HCT116 (cell line): ENCODE data around the gene SGSH. TPM values are rescaled to one million over a fixed set of nuclear protein-coding genes. Genes with fewer than 3 reads are reported as not detected.

Experiments
- ATAC-seq: fragments of 200-7000 bp; cut with Tn5 transposase; 2 replicates; pipeline ENCODE4 v1.9.1; 2020; ENCODE audit warnings: mild to moderate bottlenecking, moderate library complexity
- BruUV-seq: library from RNA; stranded (reverse); fragments of 400-500 nt; replicated peaks from 2 replicates; lab custom pipeline; 2021; lab: Mats Ljungman, UMichigan
- CTCF ChIA-PET: fragments of 300-600 bp; sonication (Branson Sonifier 250); formaldehyde crosslinking; loops from one replicate; lab custom pipeline; 2021; ENCODE audit warnings: antibody characterized with exemption; lab: Charles Lee
- POLR2A ChIA-PET: fragments of 300-600, 350-600 bp; sonication (Branson Sonifier 250); formaldehyde crosslinking; loops from one replicate; lab custom pipeline; 2021; ENCODE audit warnings: antibody characterized with exemption; lab: Charles Lee
- RAD21 ChIA-PET, 2 experiments: fragments of 300-600 bp; sonication (Branson Sonifier 250); formaldehyde crosslinking; loops; one replicate each; lab custom pipeline; 2023; ENCODE audit warnings: low total read pairs in 2 of 2; ENCODE audit not compliant: uncharacterized antibody in 2 of 2, unreplicated experiment in 2 of 2, low non-redundant PET in 1 of 2; lab: Charles Lee
- DNase-seq: peaks from one replicate; pipeline ENCODE4 v3.0.0-alpha.2; 2010; ENCODE audit warnings: low read depth, low spot score
- H2AFZ ChIP-seq: fragments of 200-600 bp; shearing (Covaris generic), sonication (generic); 2 replicates; pipeline ENCODE4 v1.6.1; 2017; ENCODE audit warnings: low read depth, mixed run types, mixed read lengths, antibody characterized with exemption, low read length; ENCODE audit not compliant: poor library complexity, severe bottlenecking
- H3K27ac ChIP-seq: 2 replicates; pipeline ENCODE4 v1.5.1; 2012; ENCODE audit warnings: low read depth, low read length
- H3K27me3 ChIP-seq: fragments of 200-600 bp; sonication (generic); 2 replicates; pipeline ENCODE4 v1.6.1; 2016; ENCODE audit warnings: mixed run types, low read length, mixed read lengths; ENCODE audit not compliant: insufficient read depth
- H3K36me3 ChIP-seq, 2 experiments: fragments of 200-500 bp in 1 of 2; fragments of 200-600 bp in 1 of 2; sonication (Bioruptor generic) in 1 of 2; sonication (generic) in 1 of 2; 2 replicates each; pipeline versions ENCODE4 v1.5.1 to v1.6.1; 2014 to 2016; ENCODE audit warnings: low read length in 2 of 2, inconsistent platforms in 1 of 2, mixed read lengths in 1 of 2, mixed run types in 1 of 2; ENCODE audit not compliant: insufficient read depth in 2 of 2, control insufficient read depth in 1 of 2
- H3K4me1 ChIP-seq, 2 experiments: fragments of 200-600 bp in 1 of 2; sonication (generic) in 1 of 2; 2 replicates each; pipeline versions ENCODE4 v1.5.1 to v1.6.1; 2012 to 2017; ENCODE audit warnings: low read length in 2 of 2, inconsistent platforms in 1 of 2, mild to moderate bottlenecking in 1 of 2, mixed read lengths in 1 of 2, mixed run types in 1 of 2, moderate library complexity in 1 of 2; ENCODE audit not compliant: insufficient read depth in 2 of 2, control insufficient read depth in 1 of 2
- H3K4me2 ChIP-seq: fragments of 200-600 bp; sonication (generic); 2 replicates; pipeline ENCODE4 v1.6.1; 2017; ENCODE audit warnings: mixed run types, low read length, mixed read lengths
- H3K4me3 ChIP-seq, 2 experiments: fragments of 200-600 bp in 1 of 2; sonication (generic) in 1 of 2; replicated peaks in 1 of 2; 2 replicates each; pipeline ENCODE4 v1.5.1; 2011 to 2016; ENCODE audit warnings: low read length in 2 of 2, control low read depth in 1 of 2, low read depth in 1 of 2, mild to moderate bottlenecking in 1 of 2, mixed read lengths in 1 of 2, mixed run types in 1 of 2
- H3K79me2 ChIP-seq: fragments of 200-600 bp; sonication (generic); 2 replicates; pipeline ENCODE4 v1.6.1; 2017; ENCODE audit warnings: mild to moderate bottlenecking, mixed run types, low read length, moderate library complexity, mixed read lengths; ENCODE audit not compliant: insufficient read depth
- H3K9ac ChIP-seq: fragments of 200-600 bp; sonication (generic); 2 replicates; pipeline ENCODE4 v1.6.1; 2016; ENCODE audit warnings: low read length, mixed read lengths
- H3K9me2 ChIP-seq: fragments of 200-600 bp; sonication (generic), shearing (Covaris generic); 2 replicates; pipeline ENCODE4 v1.6.1; 2017; ENCODE audit warnings: mixed run types, mild to moderate bottlenecking, moderate library complexity; ENCODE audit not compliant: insufficient read depth
- H3K9me3 ChIP-seq, 2 experiments: fragments of 200-500 bp in 1 of 2; fragments of 200-600 bp in 1 of 2; sonication (Bioruptor generic) in 1 of 2; sonication (generic) in 1 of 2; 2 replicates each; pipeline ENCODE4 v1.6.1; 2014 to 2017; ENCODE audit warnings: low read length in 2 of 2, mixed read lengths in 2 of 2, inconsistent platforms in 1 of 2, low read depth in 1 of 2, mild to moderate bottlenecking in 1 of 2, mixed run types in 1 of 2, moderate library complexity in 1 of 2; ENCODE audit not compliant: control insufficient read depth in 1 of 2, insufficient read depth in 1 of 2
- H4K20me1 ChIP-seq: fragments of 200-600 bp; sonication (generic), shearing (Covaris generic); 2 replicates; pipeline ENCODE4 v1.6.1; 2017; ENCODE audit warnings: mixed run types, mild to moderate bottlenecking, moderate library complexity; ENCODE audit not compliant: insufficient read depth
- CBX3 ChIP-seq: IDR thresholded peaks from 2 replicates; pipeline ENCODE4 v1.6.1; 2012; ENCODE audit warnings: low read depth
- EGR1 ChIP-seq: IDR thresholded peaks from 2 replicates; pipeline ENCODE4 v1.6.1; 2012; ENCODE audit warnings: low read depth
- EZH2phosphoT487 ChIP-seq: fragments of 200-600 bp; IDR thresholded peaks from 2 replicates; pipeline ENCODE4 v1.6.1; 2018; ENCODE audit warnings: antibody characterized with exemption, borderline replicate concordance
- FOSL1 ChIP-seq: IDR thresholded peaks from 2 replicates; pipeline ENCODE4 v1.6.1; 2012; ENCODE audit warnings: low read depth
- JUND ChIP-seq: IDR thresholded peaks from 2 replicates; pipeline ENCODE4 v1.6.1; 2012
- POLR2AphosphoS5 ChIP-seq: IDR thresholded peaks from 2 replicates; pipeline ENCODE4 v1.6.1; 2011; ENCODE audit warnings: mild to moderate bottlenecking, low read depth, low read length, moderate library complexity
- SIN3A ChIP-seq: IDR thresholded peaks from 2 replicates; pipeline ENCODE4 v1.6.1; 2012; ENCODE audit warnings: low read depth
- SP1 ChIP-seq: IDR thresholded peaks from 2 replicates; pipeline ENCODE4 v1.6.1; 2012; ENCODE audit warnings: low read depth
- SRF ChIP-seq: IDR thresholded peaks from 2 replicates; pipeline ENCODE4 v1.6.1; 2012; ENCODE audit warnings: low read depth
- TCF7L2 ChIP-seq: IDR thresholded peaks from 2 replicates; pipeline ENCODE4 v1.7.0; 2011; ENCODE audit warnings: borderline replicate concordance, inconsistent platforms; ENCODE audit not compliant: insufficient read depth, insufficient read length; ENCODE audit errors: extremely low read depth
- YY1 ChIP-seq: IDR thresholded peaks from 2 replicates; pipeline ENCODE4 v1.6.1; 2011; ENCODE audit warnings: low read length, low read depth, moderate library complexity, mild to moderate bottlenecking; ENCODE audit not compliant: insufficient replicate concordance; ENCODE audit errors: extremely low read depth
- ZFX ChIP-seq: fragments of 450-650 bp; IDR thresholded peaks from 2 replicates; pipeline ENCODE4 v1.6.1; 2017
- ZNF274 ChIP-seq: fragments of 200-500 bp; sonication (Bioruptor generic); IDR thresholded peaks from 2 replicates; pipeline ENCODE4 v1.6.1; 2014; ENCODE audit warnings: mild to moderate bottlenecking, low read depth, low read length, inconsistent platforms
- intact Hi-C: fragments of 100-400 bp; cut with micrococcal nuclease; formaldehyde crosslinking; loops from 2 replicates; pipeline ENCODE4 v1.10.0; 2022
- total RNA-seq: library from RNA; stranded (reverse); gene quantifications from one replicate; pipeline ENCODE4 v1.2.1, GENCODE V29; 2021; ENCODE audit not compliant: unreplicated experiment
- TF ChIP-seq, protein P1 (sequence below): IDR thresholded peaks from 2 replicates; pipeline ENCODE4 v1.6.1; 2011; ENCODE audit warnings: mild to moderate bottlenecking, low read length, moderate library complexity; ENCODE audit not compliant: insufficient replicate concordance; ENCODE audit errors: extremely low read depth
- TF ChIP-seq, protein P2 (sequence below): IDR thresholded peaks from 2 replicates; pipeline ENCODE4 v1.6.1; 2012; ENCODE audit warnings: low read depth

The SGSH gene
- total RNA-seq, 1 experiment from 2014 or later: 34.4 TPM

DNA sequence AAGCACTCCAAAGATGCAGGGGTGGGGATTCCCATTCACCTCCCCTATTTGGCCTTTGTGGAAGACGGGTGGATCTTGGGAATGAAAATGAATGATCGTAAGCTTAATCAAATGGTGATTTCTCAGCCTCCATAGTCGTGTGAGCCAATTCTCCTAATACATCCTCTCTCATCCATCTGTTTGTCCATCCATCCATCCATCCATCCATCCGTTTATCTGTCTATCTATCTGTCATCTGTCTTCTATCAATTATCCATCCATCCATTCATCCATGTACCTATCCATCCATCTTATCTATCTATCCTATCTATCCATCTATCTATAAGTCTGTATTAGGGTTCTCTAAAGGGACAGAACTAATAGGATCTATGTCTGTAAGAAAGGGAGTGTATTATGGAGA lies 48.3 kb upstream of the SGSH start:
- Histone ChIP-seq H3K27me3 (no peaks in the 10 kb centered on the region), H3K79me2 (no peaks in the 10 kb centered on the region), H3K36me3 (no peaks in the 10 kb centered on the region), H3K4me2 (no peak overlapping the region), H3K9me3 (no peaks in the 10 kb centered on the region), H3K9me2 (no peaks in the 10 kb centered on the region), H3K4me1 (no peaks in the 10 kb centered on the region), H3K4me3 (no peak overlapping the region), H2AFZ (no peak overlapping the region), H3K9ac (no peak overlapping the region), H3K27ac (no peak overlapping the region), H4K20me1 (no peaks in the 10 kb centered on the region)
- no TSS peak for BruUV-seq
- intact Hi-C loops: no loop called here
- TF ChIP-seq SIN3A (no peak), POLR2AphosphoS5 (no peak), EZH2phosphoT487 (no peak), TCF7L2 (no peak), SP1 (no peak), ZNF274 (no peak), CBX3 (no peak), JUND (no peak), EGR1 (no peak), ZFX (no peak), YY1 (no peak), FOSL1 (no peak), SRF (no peak)
- TF ChIP-seq, protein P1, sequence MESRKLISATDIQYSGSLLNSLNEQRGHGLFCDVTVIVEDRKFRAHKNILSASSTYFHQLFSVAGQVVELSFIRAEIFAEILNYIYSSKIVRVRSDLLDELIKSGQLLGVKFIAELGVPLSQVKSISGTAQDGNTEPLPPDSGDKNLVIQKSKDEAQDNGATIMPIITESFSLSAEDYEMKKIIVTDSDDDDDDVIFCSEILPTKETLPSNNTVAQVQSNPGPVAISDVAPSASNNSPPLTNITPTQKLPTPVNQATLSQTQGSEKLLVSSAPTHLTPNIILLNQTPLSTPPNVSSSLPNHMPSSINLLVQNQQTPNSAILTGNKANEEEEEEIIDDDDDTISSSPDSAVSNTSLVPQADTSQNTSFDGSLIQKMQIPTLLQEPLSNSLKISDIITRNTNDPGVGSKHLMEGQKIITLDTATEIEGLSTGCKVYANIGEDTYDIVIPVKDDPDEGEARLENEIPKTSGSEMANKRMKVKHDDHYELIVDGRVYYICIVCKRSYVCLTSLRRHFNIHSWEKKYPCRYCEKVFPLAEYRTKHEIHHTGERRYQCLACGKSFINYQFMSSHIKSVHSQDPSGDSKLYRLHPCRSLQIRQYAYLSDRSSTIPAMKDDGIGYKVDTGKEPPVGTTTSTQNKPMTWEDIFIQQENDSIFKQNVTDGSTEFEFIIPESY: no peak
- TF ChIP-seq, protein P2, sequence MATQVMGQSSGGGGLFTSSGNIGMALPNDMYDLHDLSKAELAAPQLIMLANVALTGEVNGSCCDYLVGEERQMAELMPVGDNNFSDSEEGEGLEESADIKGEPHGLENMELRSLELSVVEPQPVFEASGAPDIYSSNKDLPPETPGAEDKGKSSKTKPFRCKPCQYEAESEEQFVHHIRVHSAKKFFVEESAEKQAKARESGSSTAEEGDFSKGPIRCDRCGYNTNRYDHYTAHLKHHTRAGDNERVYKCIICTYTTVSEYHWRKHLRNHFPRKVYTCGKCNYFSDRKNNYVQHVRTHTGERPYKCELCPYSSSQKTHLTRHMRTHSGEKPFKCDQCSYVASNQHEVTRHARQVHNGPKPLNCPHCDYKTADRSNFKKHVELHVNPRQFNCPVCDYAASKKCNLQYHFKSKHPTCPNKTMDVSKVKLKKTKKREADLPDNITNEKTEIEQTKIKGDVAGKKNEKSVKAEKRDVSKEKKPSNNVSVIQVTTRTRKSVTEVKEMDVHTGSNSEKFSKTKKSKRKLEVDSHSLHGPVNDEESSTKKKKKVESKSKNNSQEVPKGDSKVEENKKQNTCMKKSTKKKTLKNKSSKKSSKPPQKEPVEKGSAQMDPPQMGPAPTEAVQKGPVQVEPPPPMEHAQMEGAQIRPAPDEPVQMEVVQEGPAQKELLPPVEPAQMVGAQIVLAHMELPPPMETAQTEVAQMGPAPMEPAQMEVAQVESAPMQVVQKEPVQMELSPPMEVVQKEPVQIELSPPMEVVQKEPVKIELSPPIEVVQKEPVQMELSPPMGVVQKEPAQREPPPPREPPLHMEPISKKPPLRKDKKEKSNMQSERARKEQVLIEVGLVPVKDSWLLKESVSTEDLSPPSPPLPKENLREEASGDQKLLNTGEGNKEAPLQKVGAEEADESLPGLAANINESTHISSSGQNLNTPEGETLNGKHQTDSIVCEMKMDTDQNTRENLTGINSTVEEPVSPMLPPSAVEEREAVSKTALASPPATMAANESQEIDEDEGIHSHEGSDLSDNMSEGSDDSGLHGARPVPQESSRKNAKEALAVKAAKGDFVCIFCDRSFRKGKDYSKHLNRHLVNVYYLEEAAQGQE: no peak
- DNase-seq: no peak
- POLR2A ChIA-PET: no interaction called here
- no peak for ATAC-seq
- CTCF ChIA-PET: no interaction called here
- RAD21 ChIA-PET: no interaction called here
